ENCODE results near the gene TENT4B.
"Not testable (repeated sequence)": the region's sequence is repeated elsewhere in the genome, so short reads cannot be mapped to it uniquely, and the experiment has no call there.

TENT4B gene

GRCh38 chr16:50229149-50229726 lies 76.1 kb downstream of the TENT4B start:
- no peaks in the 10 kb centered on the region for H3K9me3 ChIP-seq (ENCODE audit: control insufficient read depth, low read length)
- H3K4me1 ChIP-seq (ENCODE audit: control insufficient read depth, insufficient read depth, low read length, poor library complexity, severe bottlenecking), result no peaks in the 10 kb centered on the region
- WGBS, 2 experiments (ENCODE audit: insufficient coverage in 2 of 2), result 90 to 96% methylated on average over 6 to 8 of the region's 10 CpGs
- no peak overlapping the region for H3K4me3 ChIP-seq (ENCODE audit: extremely low read depth, insufficient read depth, low read length, poor library complexity, severe bottlenecking)
- no peak overlapping the region for H3K27ac ChIP-seq (ENCODE audit: low read depth, low read length, severe bottlenecking)
- H3K36me3 ChIP-seq (ENCODE audit: control insufficient read depth, insufficient read depth, low read length), result peaks cover 51% of the 10 kb centered on the region

GRCh38 chr16:50234771-50235556 lies 81.9 kb downstream of the TENT4B start:
- WGBS, 2 experiments (ENCODE audit: insufficient coverage in 2 of 2), result 100% methylated on average over 3 of the region's 5 CpGs; no CpG with 5 or more reads in 1 of the 2 experiments
- Histone ChIP-seq H3K36me3 (ENCODE audit: control insufficient read depth, insufficient read depth, low read length) (no peaks in the 10 kb centered on the region), H3K9me3 (ENCODE audit: control insufficient read depth, low read length) (no peaks in the 10 kb centered on the region), H3K27ac (ENCODE audit: low read depth, low read length, severe bottlenecking) (no peak overlapping the region), H3K4me3 (ENCODE audit: extremely low read depth, insufficient read depth, low read length, poor library complexity, severe bottlenecking) (no peak overlapping the region), H3K4me1 (ENCODE audit: control insufficient read depth, insufficient read depth, low read length, poor library complexity, severe bottlenecking) (peaks cover 4% of the 10 kb centered on the region)

- Histone ChIP-seq H3K4me3 (ENCODE audit: extremely low read depth, insufficient read depth, low read length, poor library complexity, severe bottlenecking) (no peak overlapping the region), H3K9me3 (ENCODE audit: control insufficient read depth, low read length) (no peaks in the 10 kb centered on the region), H3K4me1 (ENCODE audit: control insufficient read depth, insufficient read depth, low read length, poor library complexity, severe bottlenecking) (peaks cover 4% of the 10 kb centered on the region), H3K36me3 (ENCODE audit: control insufficient read depth, insufficient read depth, low read length) (no peaks in the 10 kb centered on the region), H3K27ac (ENCODE audit: low read depth, low read length, severe bottlenecking) (no peak overlapping the region)
- 77 to 81% methylated on average over 4 to 6 of the region's 6 CpGs for WGBS, 2 experiments (ENCODE audit: insufficient coverage in 2 of 2)
Observed at GRCh38 chr16:50235581-50235980, 82.5 kb downstream of the TENT4B start.

- Histone ChIP-seq H3K4me1 (ENCODE audit: control insufficient read depth, insufficient read depth, low read length, poor library complexity, severe bottlenecking) (peaks cover 4% of the 10 kb centered on the region), H3K9me3 (ENCODE audit: control insufficient read depth, low read length) (no peaks in the 10 kb centered on the region), H3K4me3 (ENCODE audit: extremely low read depth, insufficient read depth, low read length, poor library complexity, severe bottlenecking) (no peak overlapping the region), H3K36me3 (ENCODE audit: control insufficient read depth, insufficient read depth, low read length) (no peaks in the 10 kb centered on the region), H3K27ac (ENCODE audit: low read depth, low read length, severe bottlenecking) (no peak overlapping the region)
- WGBS, 2 experiments (ENCODE audit: insufficient coverage in 2 of 2), result 67 to 94% methylated on average over 1 to 2 of the region's 3 CpGs
Observed at GRCh38 chr16:50238314-50238713, 85.2 kb downstream of the TENT4B start.

GRCh38 chr16:50238868-50239301 lies 85.8 kb downstream of the TENT4B start:
- H3K27ac ChIP-seq (ENCODE audit: low read depth, low read length, severe bottlenecking), result no peak overlapping the region
- WGBS, 2 experiments (ENCODE audit: insufficient coverage in 2 of 2), result 87 to 100% methylated on average over 3 to 5 of the region's 5 CpGs

GRCh38 chr16:50243024-50243423 lies 89.9 kb downstream of the TENT4B start:
- H3K4me3 ChIP-seq (ENCODE audit: extremely low read depth, insufficient read depth, low read length, poor library complexity, severe bottlenecking); H3K9me3 ChIP-seq (ENCODE audit: control insufficient read depth, low read length); H3K27ac ChIP-seq (ENCODE audit: low read depth, low read length, severe bottlenecking); H3K36me3 ChIP-seq (ENCODE audit: control insufficient read depth, insufficient read depth, low read length): not testable (repeated sequence)
- peaks cover 10% of the 10 kb centered on the region for H3K4me1 ChIP-seq (ENCODE audit: control insufficient read depth, insufficient read depth, low read length, poor library complexity, severe bottlenecking)
- WGBS, 2 experiments (ENCODE audit: insufficient coverage in 2 of 2), result 89 to 100% methylated on average over 3 to 5 of the region's 6 CpGs

More at GRCh38 chr16:50238868-50239301, 85.8 kb downstream of the TENT4B start:
- H3K9me3 ChIP-seq (ENCODE audit: control insufficient read depth, low read length), result no peaks in the 10 kb centered on the region
- H3K4me1 ChIP-seq (ENCODE audit: control insufficient read depth, insufficient read depth, low read length, poor library complexity, severe bottlenecking), result peaks cover 4% of the 10 kb centered on the region
- no peaks in the 10 kb centered on the region for H3K36me3 ChIP-seq (ENCODE audit: control insufficient read depth, insufficient read depth, low read length)
- no peak overlapping the region for H3K4me3 ChIP-seq (ENCODE audit: extremely low read depth, insufficient read depth, low read length, poor library complexity, severe bottlenecking)

- WGBS, 2 experiments (ENCODE audit: insufficient coverage in 2 of 2), result 89 to 91% methylated on average over 9 of the region's 9 CpGs
Observed at GRCh38 chr16:50244140-50244503, 91.0 kb downstream of the TENT4B start.

GRCh38 chr16:50244504-50245416 lies 91.7 kb downstream of the TENT4B start:
- Histone ChIP-seq H3K4me1 (ENCODE audit: control insufficient read depth, insufficient read depth, low read length, poor library complexity, severe bottlenecking) (peaks cover 15% of the 10 kb centered on the region), H3K27ac (ENCODE audit: low read depth, low read length, severe bottlenecking) (no peak overlapping the region), H3K4me3 (ENCODE audit: extremely low read depth, insufficient read depth, low read length, poor library complexity, severe bottlenecking) (no peak overlapping the region), H3K9me3 (ENCODE audit: control insufficient read depth, low read length) (no peaks in the 10 kb centered on the region), H3K36me3 (ENCODE audit: control insufficient read depth, insufficient read depth, low read length) (no peaks in the 10 kb centered on the region)
- WGBS, 2 experiments (ENCODE audit: insufficient coverage in 2 of 2), result 40 to 44% methylated on average over 29 to 30 of the region's 33 CpGs

More at GRCh38 chr16:50244140-50244503, 91.0 kb downstream of the TENT4B start:
- Histone ChIP-seq H3K9me3 (ENCODE audit: control insufficient read depth, low read length) (no peaks in the 10 kb centered on the region), H3K27ac (ENCODE audit: low read depth, low read length, severe bottlenecking) (no peak overlapping the region), H3K4me1 (ENCODE audit: control insufficient read depth, insufficient read depth, low read length, poor library complexity, severe bottlenecking) (peaks cover 15% of the 10 kb centered on the region), H3K4me3 (ENCODE audit: extremely low read depth, insufficient read depth, low read length, poor library complexity, severe bottlenecking) (no peak overlapping the region), H3K36me3 (ENCODE audit: control insufficient read depth, insufficient read depth, low read length) (no peaks in the 10 kb centered on the region)

GRCh38 chr16:50245417-50246298 lies 92.6 kb downstream of the TENT4B start:
- Histone ChIP-seq H3K36me3 (ENCODE audit: control insufficient read depth, insufficient read depth, low read length) (no peaks in the 10 kb centered on the region), H3K4me3 (ENCODE audit: extremely low read depth, insufficient read depth, low read length, poor library complexity, severe bottlenecking) (peak overlapping the region; percentile 54), H3K27ac (ENCODE audit: low read depth, low read length, severe bottlenecking) (no peak overlapping the region), H3K9me3 (ENCODE audit: control insufficient read depth, low read length) (no peaks in the 10 kb centered on the region), H3K4me1 (ENCODE audit: control insufficient read depth, insufficient read depth, low read length, poor library complexity, severe bottlenecking) (peaks cover 15% of the 10 kb centered on the region)
- WGBS, 2 experiments (ENCODE audit: insufficient coverage in 2 of 2), result 4 to 5% methylated on average over 36 to 39 of the region's 74 CpGs

Data from mesodermal cell (in vitro differentiated cells).